ENCODE results near the gene RASSF5.
A peak's percentile ranks its signal among the peaks of the same experiment; 100 is the strongest.
"Not testable (repeated sequence)": the region's sequence is repeated elsewhere in the genome, so short reads cannot be mapped to it uniquely, and the experiment has no call there.

The RASSF5 gene

GRCh38 chr1:206578068-206578977 is 71.0 kb downstream of the RASSF5 start:
- DNase-seq (ENCODE audit: insufficient read length, low spot score) = no peak
- TF ChIP-seq POU2F2 (IDR thresholded peaks at IDR 0.05; ENCODE audit: low read depth, low read length) = no peak
- no peak for TF ChIP-seq POLR2AphosphoS5 (IDR thresholded peaks at IDR 0.05; ENCODE audit: low read depth, low read length)
- no peak for TF ChIP-seq SPI1 (IDR thresholded peaks at IDR 0.05; ENCODE audit: low read depth, low read length)
- TF ChIP-seq PAX5 (IDR thresholded peaks at IDR 0.05; ENCODE audit: insufficient read depth, low read length, severe bottlenecking) = no peak
- TF ChIP-seq TAF1 (IDR thresholded peaks at IDR 0.05; ENCODE audit: low read depth, low read length) = no peak
- no peak for TF ChIP-seq POLR2A (IDR thresholded peaks at IDR 0.05; ENCODE audit: low read depth, low read length)

DNA sequence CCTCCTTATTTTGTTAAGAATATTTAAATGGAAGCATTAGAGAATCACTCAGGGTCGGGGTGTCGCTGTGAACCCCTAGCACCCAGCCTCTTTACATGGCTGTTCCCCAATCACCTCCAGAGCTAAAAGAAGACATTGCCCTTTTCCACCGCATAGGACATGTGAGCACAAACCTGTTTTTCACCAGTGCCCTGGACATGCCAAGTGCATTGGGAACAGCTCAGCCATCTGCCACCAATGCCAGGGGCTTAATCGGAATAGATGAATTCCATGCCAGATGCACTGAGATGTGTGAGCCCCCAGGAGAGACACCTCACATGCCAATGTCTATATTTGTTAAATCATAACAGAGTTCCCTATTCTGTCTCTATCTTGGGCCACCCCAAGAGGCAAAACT is 71.6 kb downstream of the RASSF5 start:
- FAIRE-seq = no peak
- DNase-seq (ENCODE audit: insufficient read length, low spot score) = no peak
- no peak for TF ChIP-seq POLR2A (IDR thresholded peaks at IDR 0.05; ENCODE audit: low read depth, low read length)
- TF ChIP-seq POU2F2 (IDR thresholded peaks at IDR 0.05; ENCODE audit: low read depth, low read length) = no peak
- no peak for TF ChIP-seq PAX5 (IDR thresholded peaks at IDR 0.05; ENCODE audit: insufficient read depth, low read length, severe bottlenecking)
- no peak for TF ChIP-seq SPI1 (IDR thresholded peaks at IDR 0.05; ENCODE audit: low read depth, low read length)
- TF ChIP-seq POLR2AphosphoS5 (IDR thresholded peaks at IDR 0.05; ENCODE audit: low read depth, low read length) = no peak
- TF ChIP-seq TAF1 (IDR thresholded peaks at IDR 0.05; ENCODE audit: low read depth, low read length) = no peak

More at GRCh38 chr1:206578068-206578977, 71.0 kb downstream of the RASSF5 start:
- peak; percentile 47 for FAIRE-seq

- no peak for TF ChIP-seq PAX5 (IDR thresholded peaks at IDR 0.05; ENCODE audit: insufficient read depth, low read length, severe bottlenecking)
- peak; percentile 96 for TF ChIP-seq SPI1 (IDR thresholded peaks at IDR 0.05; ENCODE audit: low read depth, low read length)
- no peak; the same call in 1 of the 2 replicates for TF ChIP-seq POLR2A (IDR thresholded peaks at IDR 0.05; ENCODE audit: low read depth, low read length)
- TF ChIP-seq POLR2AphosphoS5 (IDR thresholded peaks at IDR 0.05; ENCODE audit: low read depth, low read length) = peak; percentile 68
- TF ChIP-seq TAF1 (IDR thresholded peaks at IDR 0.05; ENCODE audit: low read depth, low read length) = 0 out of 2 replicates have a peak, but pooled peaks have one; percentile 35
- TF ChIP-seq POU2F2 (IDR thresholded peaks at IDR 0.05; ENCODE audit: low read depth, low read length) = peak; percentile 65
- DNase-seq (ENCODE audit: insufficient read length, low spot score) = no peak
- peak; percentile 93 for FAIRE-seq
These were observed 72.6 kb downstream of the RASSF5 start for GRCh38 chr1:206579747-206580437.

- no peak for TF ChIP-seq TAF1 (IDR thresholded peaks at IDR 0.05; ENCODE audit: low read depth, low read length)
- no peak for TF ChIP-seq PAX5 (IDR thresholded peaks at IDR 0.05; ENCODE audit: insufficient read depth, low read length, severe bottlenecking)
- TF ChIP-seq POU2F2 (IDR thresholded peaks at IDR 0.05; ENCODE audit: low read depth, low read length) = no peak
- TF ChIP-seq SPI1 (IDR thresholded peaks at IDR 0.05; ENCODE audit: low read depth, low read length) = no peak
- no peak for TF ChIP-seq POLR2A (IDR thresholded peaks at IDR 0.05; ENCODE audit: low read depth, low read length)
- no peak for TF ChIP-seq POLR2AphosphoS5 (IDR thresholded peaks at IDR 0.05; ENCODE audit: low read depth, low read length)
- FAIRE-seq = no peak
- no peak for DNase-seq (ENCODE audit: insufficient read length, low spot score)
These were observed 73.2 kb downstream of the RASSF5 start for GRCh38 chr1:206580438-206581113.

DNA sequence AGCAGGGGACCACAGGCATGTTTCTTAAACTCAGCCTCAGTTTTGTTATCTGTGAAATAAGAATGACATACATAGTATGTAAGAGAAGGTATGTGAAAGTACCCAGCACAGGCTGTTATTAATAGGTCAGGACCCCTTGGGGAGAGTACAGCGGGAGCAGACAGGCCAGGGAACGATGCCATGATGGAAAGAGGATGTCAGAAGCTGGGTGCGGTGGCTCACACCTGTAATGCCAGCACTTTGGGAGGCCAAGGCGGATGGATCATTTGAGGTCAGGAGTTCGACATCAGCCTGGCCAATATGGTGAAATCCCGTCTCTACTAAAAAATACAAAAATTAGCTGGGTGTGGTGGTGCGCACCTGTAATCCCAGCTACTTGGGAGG is 73.8 kb downstream of the RASSF5 start:
- not testable (repeated sequence) for FAIRE-seq; DNase-seq (ENCODE audit: insufficient read length, low spot score)

- FAIRE-seq (peak; percentile 26), DNase-seq (ENCODE audit: insufficient read length, low spot score) (no peak)
- TF ChIP-seq POLR2AphosphoS5 (IDR thresholded peaks at IDR 0.05; ENCODE audit: low read depth, low read length) (0 out of 2 replicates have a peak, but pooled peaks have one; percentile 5), POU2F2 (IDR thresholded peaks at IDR 0.05; ENCODE audit: low read depth, low read length) (no peak)
These were observed 74.2 kb downstream of the RASSF5 start for GRCh38 chr1:206581571-206581981.

DNA sequence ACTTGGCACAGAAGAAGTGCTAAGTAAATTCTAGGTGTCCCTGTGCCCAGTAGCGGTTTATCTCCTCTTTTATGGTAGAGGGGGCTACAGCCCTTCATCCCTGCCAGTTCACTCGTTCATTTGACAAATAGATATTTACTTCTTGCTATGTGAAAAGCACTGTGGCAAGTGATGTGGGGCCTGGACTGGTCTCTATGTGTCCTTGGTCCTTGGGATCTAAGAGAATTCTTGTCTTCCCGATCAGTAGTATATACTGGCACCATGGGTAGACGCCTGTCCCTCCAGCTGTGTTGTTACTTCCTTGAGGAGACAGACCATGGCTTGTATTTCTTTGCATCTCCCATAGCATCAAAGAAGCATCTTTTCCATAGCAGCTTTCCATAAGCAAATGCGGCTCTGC is 75.2 kb downstream of the RASSF5 start:
- FAIRE-seq = no peak
- no peak for TF ChIP-seq POLR2A (IDR thresholded peaks at IDR 0.05; ENCODE audit: low read depth, low read length)
- no peak for TF ChIP-seq POLR2AphosphoS5 (IDR thresholded peaks at IDR 0.05; ENCODE audit: low read depth, low read length)
- TF ChIP-seq POU2F2 (IDR thresholded peaks at IDR 0.05; ENCODE audit: low read depth, low read length) = no peak
- no peak for DNase-seq (ENCODE audit: insufficient read length, low spot score)

- DNase-seq (ENCODE audit: insufficient read length, low spot score) (no peak), FAIRE-seq (no peak)
- TF ChIP-seq POLR2A (IDR thresholded peaks at IDR 0.05; ENCODE audit: low read depth, low read length) (no peak), PAX5 (IDR thresholded peaks at IDR 0.05; ENCODE audit: insufficient read depth, low read length, severe bottlenecking) (no peak), POLR2AphosphoS5 (IDR thresholded peaks at IDR 0.05; ENCODE audit: low read depth, low read length) (no peak), POU2F2 (IDR thresholded peaks at IDR 0.05; ENCODE audit: low read depth, low read length) (no peak), SPI1 (IDR thresholded peaks at IDR 0.05; ENCODE audit: low read depth, low read length) (no peak), TAF1 (IDR thresholded peaks at IDR 0.05; ENCODE audit: low read depth, low read length) (no peak)
These were observed 75.8 kb downstream of the RASSF5 start for GRCh38 chr1:206582971-206583706.

Measured in GM12891 (cell line).